IMR-90 (cell line): ENCODE data around the gene SP2. TPM values are rescaled to one million over a fixed set of nuclear protein-coding genes. Genes with fewer than 3 reads are reported as not detected.

ENCODE experiments used
- ATAC-seq: fragments of 200-7000 bp; cut with Tn5 transposase; 2 replicates; pipeline ENCODE4 v1.9.1; 2020; ENCODE audit warnings: low read depth, mild to moderate bottlenecking, moderate library complexity
- BruUV-seq: library from RNA; stranded (reverse); fragments of 400-500 nt; replicated peaks from 2 replicates; lab custom pipeline; 2021; lab: Mats Ljungman, UMichigan
- CTCF ChIA-PET: fragments of 300-600 bp; formaldehyde crosslinking; extraction: SDS; loops from one replicate; lab custom pipeline; 2021; ENCODE audit warnings: antibody characterized with exemption; lab: Yijun Ruan, JAX
- POLR2A ChIA-PET: fragments of 300-600 bp; sonication (Branson Sonifier 250); formaldehyde crosslinking; loops from one replicate; lab custom pipeline; 2022; ENCODE audit warnings: antibody characterized with exemption; ENCODE audit not compliant: unreplicated experiment; lab: Charles Lee
- DNase-seq: peaks from one replicate; pipeline ENCODE4 v3.0.0; 2013
- H2AFZ ChIP-seq: replicated peaks from 2 replicates; pipeline ENCODE3; 2013; ENCODE audit warnings: low read length, mild to moderate bottlenecking; ENCODE audit not compliant: poor library complexity
- H2AK5ac ChIP-seq: 2 replicates; pipeline ENCODE4 v1.6.1; 2013; ENCODE audit warnings: low read depth, low read length, inconsistent platforms
- H2AK9ac ChIP-seq: replicated peaks from 2 replicates; pipeline ENCODE3; 2013; ENCODE audit warnings: mild to moderate bottlenecking, low read depth, low read length, moderate library complexity; ENCODE audit not compliant: poor library complexity
- H2BK120ac ChIP-seq: 2 replicates; pipeline ENCODE4 v1.6.1; 2013; ENCODE audit warnings: low read depth, low read length, inconsistent platforms
- H2BK15ac ChIP-seq: 3 replicates; pipeline ENCODE4 v1.6.1; 2013; ENCODE audit warnings: low read depth, low read length, inconsistent platforms
- H2BK20ac ChIP-seq: 2 replicates; pipeline ENCODE4 v1.6.1; 2013; ENCODE audit warnings: low read depth, mild to moderate bottlenecking, inconsistent platforms, low read length, moderate library complexity
- H2BK5ac ChIP-seq: 2 replicates; pipeline ENCODE4 v1.6.1; 2013; ENCODE audit warnings: mild to moderate bottlenecking, low read depth, low read length, inconsistent platforms; ENCODE audit not compliant: poor library complexity, severe bottlenecking
- H3K14ac ChIP-seq: replicated peaks from 2 replicates; pipeline ENCODE4 v1.6.1; 2013; ENCODE audit warnings: low read depth, low read length, inconsistent platforms
- H3K18ac ChIP-seq: 2 replicates; pipeline ENCODE4 v1.6.1; 2013; ENCODE audit warnings: low read depth, low read length, control low read depth
- H3K23ac ChIP-seq: 2 replicates; pipeline ENCODE4 v1.6.1; 2013; ENCODE audit warnings: low read depth, low read length, inconsistent platforms
- H3K27ac ChIP-seq: 2 replicates; pipeline ENCODE4 v1.5.1; 2013; ENCODE audit warnings: mild to moderate bottlenecking, control low read depth, low read length; ENCODE audit not compliant: insufficient read depth
- H3K27me3 ChIP-seq: 2 replicates; pipeline ENCODE4 v1.6.1; 2013; ENCODE audit warnings: low read length; ENCODE audit not compliant: control insufficient read depth, insufficient read depth
- H3K36me3 ChIP-seq: 2 replicates; pipeline ENCODE4 v1.6.1; 2013; ENCODE audit warnings: low read length, mixed read lengths; ENCODE audit not compliant: control insufficient read depth, insufficient read depth
- H3K4ac ChIP-seq: 2 replicates; pipeline ENCODE4 v1.6.1; 2013; ENCODE audit warnings: low read depth, low read length, inconsistent platforms
- H3K4me1 ChIP-seq: 2 replicates; pipeline ENCODE4 v1.6.1; 2013; ENCODE audit warnings: low read length, mixed read lengths; ENCODE audit not compliant: control insufficient read depth, insufficient read depth
- H3K4me2 ChIP-seq: 2 replicates; pipeline ENCODE4 v1.6.1; 2013; ENCODE audit warnings: low read depth, mild to moderate bottlenecking, control low read depth, low read length, moderate library complexity
- H3K4me3 ChIP-seq: 2 replicates; pipeline ENCODE4 v1.5.1; 2013; ENCODE audit warnings: low read depth, mild to moderate bottlenecking, control low read depth, low read length, moderate library complexity; ENCODE audit not compliant: insufficient read depth
- H3K56ac ChIP-seq: 2 replicates; pipeline ENCODE4 v1.6.1; 2013; ENCODE audit warnings: low read length, inconsistent platforms; ENCODE audit not compliant: insufficient read depth; ENCODE audit errors: extremely low read depth
- H3K79me1 ChIP-seq, 2 experiments: 2 replicates each; pipeline ENCODE4 v1.6.1; 2013; ENCODE audit warnings: low read length in 2 of 2, inconsistent platforms in 1 of 2, low read depth in 1 of 2
- H3K9ac ChIP-seq: 2 replicates; pipeline ENCODE4 v1.6.1; 2013; ENCODE audit warnings: low read depth, low read length, control low read depth
- H3K9me1 ChIP-seq: 2 replicates; pipeline ENCODE4 v1.6.1; 2013; ENCODE audit warnings: low read length, inconsistent platforms; ENCODE audit not compliant: insufficient read depth
- H3K9me3 ChIP-seq: 2 replicates; pipeline ENCODE4 v1.6.1; 2013; ENCODE audit warnings: low read length; ENCODE audit not compliant: control insufficient read depth, insufficient read depth
- H4K20me1 ChIP-seq: 2 replicates; pipeline ENCODE4 v1.6.1; 2013; ENCODE audit warnings: low read length, inconsistent platforms; ENCODE audit not compliant: insufficient read depth
- H4K5ac ChIP-seq: 2 replicates; pipeline ENCODE4 v1.6.1; 2013; ENCODE audit warnings: mild to moderate bottlenecking, low read depth, low read length, control low read depth
- H4K8ac ChIP-seq, 2 experiments: 2 replicates each; pipeline ENCODE4 v1.6.1; 2013; ENCODE audit warnings: low read depth in 2 of 2, low read length in 2 of 2, control low read depth in 1 of 2, inconsistent platforms in 1 of 2
- H4K91ac ChIP-seq: 2 replicates; pipeline ENCODE4 v1.6.1; 2013; ENCODE audit warnings: low read depth, low read length, inconsistent platforms; ENCODE audit not compliant: insufficient read depth
- CEBPB ChIP-seq: IDR thresholded peaks from 2 replicates; pipeline ENCODE4 v1.6.1; 2012; ENCODE audit warnings: low read depth, low read length, improper control_type of control experiment
- CHD1 ChIP-seq: IDR thresholded peaks from 2 replicates; pipeline ENCODE4 v1.6.1; 2012; ENCODE audit warnings: low read depth, low read length, improper control_type of control experiment
- POLR2A ChIP-seq: IDR thresholded peaks from 2 replicates; pipeline ENCODE4 v1.6.1; 2012; ENCODE audit warnings: mild to moderate bottlenecking, low read depth, low read length
- RAD21 ChIP-seq: IDR thresholded peaks from 2 replicates; pipeline ENCODE4 v1.6.1; 2012; ENCODE audit warnings: low read length, improper control_type of control experiment
- RCOR1 ChIP-seq: IDR thresholded peaks from 2 replicates; pipeline ENCODE4 v1.6.1; 2012; ENCODE audit warnings: mild to moderate bottlenecking, low read length, improper control_type of control experiment; ENCODE audit not compliant: insufficient replicate concordance
- RFX5 ChIP-seq: IDR thresholded peaks from 2 replicates; pipeline ENCODE4 v1.8.0; 2012; ENCODE audit warnings: low read depth, mild to moderate bottlenecking, low read length, moderate library complexity
- SMC3 ChIP-seq: fragments of 150-350 bp; IDR thresholded peaks from 2 replicates; pipeline ENCODE4 v1.6.1; 2016; ENCODE audit warnings: low read depth, mild to moderate bottlenecking, antibody characterized with exemption, low read length, moderate library complexity
- WGBS, 2 experiments: methylation state at CpG; one replicate each; pipeline versions ENCODE4 v1.1.5 to v1.1.7; 2013; ENCODE audit warnings: missing lambda C conversion rate in 2 of 2; ENCODE audit not compliant: insufficient read length in 1 of 2; ENCODE audit errors: extremely low coverage in 2 of 2; 5-methylcytosine and 5-hydroxymethylcytosine counted together
- dilution Hi-C: fragments of 300-500 bp; cut with HindIII; formaldehyde crosslinking; loops from one replicate; pipeline ENCODE4 v1.14.3; 2018; ENCODE audit warnings: low sequenced_read_pairs; ENCODE audit not compliant: unreplicated experiment
- in situ Hi-C: fragments of 300-500 bp; cut with MboI; formaldehyde crosslinking; loops from 3 replicates; pipeline ENCODE4 v1.14.3; 2019; ENCODE audit warnings: low sequenced_read_pairs, inconsistent platforms, mixed read lengths
- intact Hi-C: fragments of 100-400 bp; cut with micrococcal nuclease; formaldehyde crosslinking; loops from 2 replicates; pipeline ENCODE4 v1.10.0; 2022
- polyA plus RNA-seq, 3 experiments: library from polyadenylated mRNA; depleted of rRNA; stranded (reverse); fragments of >200 nt; gene quantifications; 2 replicates each; pipeline ENCODE4 v1.2.3, GENCODE V29; 2012; ENCODE audit warnings: low replicate concordance in 1 of 3
- total RNA-seq: library from RNA; depleted of rRNA; stranded (reverse); fragments of >200 nt; gene quantifications from 2 replicates; pipeline ENCODE4 v1.2.3, GENCODE V29; 2012
- TF ChIP-seq, protein P1 (sequence below): fragments of 150-350 bp; IDR thresholded peaks from 2 replicates; pipeline ENCODE4 v1.6.1; 2017; ENCODE audit warnings: mild to moderate bottlenecking, antibody characterized with exemption, low read length, low read depth
- TF ChIP-seq, protein P2 (sequence below): conservative IDR thresholded peaks from 2 replicates; pipeline ENCODE4 v1.5.1; 2012; ENCODE audit warnings: mild to moderate bottlenecking, low read depth, low read length, improper control_type of control experiment

The SP2 gene
- total and polyA plus RNA-seq, 2 of the 4 experiments (the other 2 are of a cell fraction) = 0.72 to 13.8 TPM

DNA sequence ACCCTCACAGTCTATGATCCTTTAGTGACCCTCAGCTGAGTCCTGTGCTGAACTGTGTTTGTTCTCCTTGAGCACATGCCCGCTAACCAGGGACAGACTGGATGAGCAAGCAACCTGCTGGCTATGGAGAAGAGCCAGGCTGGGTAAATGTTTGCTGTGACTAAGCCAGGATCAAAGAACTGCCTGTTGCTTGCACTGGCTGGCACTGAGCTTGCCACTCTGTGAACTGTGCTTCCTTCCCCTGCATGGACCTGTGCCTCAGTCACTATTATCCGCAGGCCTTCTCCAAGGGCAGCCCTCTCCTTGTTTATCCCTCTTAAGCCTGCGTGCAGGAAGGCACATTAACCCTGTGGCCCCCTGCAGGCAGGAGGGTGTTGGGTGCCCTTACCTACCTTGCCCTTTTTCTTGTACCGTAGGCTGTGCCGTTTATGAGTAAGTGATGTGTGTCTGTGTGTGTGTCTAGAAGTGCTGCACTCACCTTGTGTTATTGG is 52.7 kb downstream of the SP2 start (continued):
- TF ChIP-seq, protein P1, sequence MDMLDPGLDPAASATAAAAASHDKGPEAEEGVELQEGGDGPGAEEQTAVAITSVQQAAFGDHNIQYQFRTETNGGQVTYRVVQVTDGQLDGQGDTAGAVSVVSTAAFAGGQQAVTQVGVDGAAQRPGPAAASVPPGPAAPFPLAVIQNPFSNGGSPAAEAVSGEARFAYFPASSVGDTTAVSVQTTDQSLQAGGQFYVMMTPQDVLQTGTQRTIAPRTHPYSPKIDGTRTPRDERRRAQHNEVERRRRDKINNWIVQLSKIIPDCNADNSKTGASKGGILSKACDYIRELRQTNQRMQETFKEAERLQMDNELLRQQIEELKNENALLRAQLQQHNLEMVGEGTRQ = no peak
- TF ChIP-seq POLR2A = no peak; the same call in 1 of the 2 replicates

DNA sequence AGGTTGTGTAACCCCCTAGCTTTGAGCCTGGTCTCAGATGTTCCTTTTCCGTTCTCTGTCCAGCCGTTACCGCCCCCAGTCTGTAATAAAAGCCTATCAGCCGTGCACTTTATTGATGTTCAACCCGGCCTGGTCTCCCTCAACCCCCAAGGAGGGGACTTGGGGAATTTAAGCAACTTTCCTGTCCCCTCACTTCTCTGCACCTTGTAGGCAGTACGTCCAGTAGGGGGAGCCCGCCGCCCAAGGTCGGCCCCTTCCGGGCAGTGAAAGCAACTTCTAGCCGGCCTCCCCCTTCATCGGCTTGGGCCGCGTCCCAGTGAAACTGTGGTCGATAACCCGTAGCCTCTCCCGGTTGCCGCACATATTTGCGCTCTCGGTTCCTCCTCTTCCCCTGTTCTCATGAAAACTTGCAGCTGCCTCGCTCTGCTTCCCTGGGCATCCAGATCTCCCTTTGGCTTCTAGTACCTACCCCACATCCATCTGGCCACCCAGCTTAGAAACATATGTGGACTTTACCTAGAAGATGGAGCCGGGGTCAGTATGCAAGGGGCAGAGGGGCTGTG is 53.2 kb downstream of the SP2 start:
- peaks cover 2% of the 10 kb centered on the region for H3K36me3 ChIP-seq
- no peaks in the 10 kb centered on the region for H3K9me1 ChIP-seq
- peak overlapping the region; percentile 43; the same call in 1 of the 3 replicates for H2BK15ac ChIP-seq
- ChIA-PET CTCF (interaction anchor here (0.5 to 3.3 kb wide), 10 partner anchors 18 to 664 kb away, joined by 3 to 23 read pairs (median 4); partner anchors contain the start of genes CDK5RAP3 and SP2), POLR2A (no interaction called here)
- H3K9ac ChIP-seq = peak overlapping the region; percentile 58
- H3K14ac ChIP-seq = peak overlapping the region; percentile 98
- WGBS, 2 experiments = 0% methylated on average over 4 of the region's 22 CpGs; no CpG with 5 or more reads in 1 of the 2 experiments
- peak overlapping the region; percentile 90 for H2BK20ac ChIP-seq
- dilution Hi-C loops (no loop called here), intact Hi-C loops (loop anchor here (1.0 to 5.0 kb wide), 3 partner anchors 21 to 107 kb away; partner anchors contain the start of gene SCRN2), in situ Hi-C loops (no loop called here)
- H3K79me1 ChIP-seq = peaks cover 0 to 5% of the 10 kb centered on the region in 2 experiments; a peak in 1 of 4 replicates
- ATAC-seq (peak; percentile 96), DNase-seq (peak; percentile 82)
- H3K4me1 ChIP-seq = peaks cover 3% of the 10 kb centered on the region
- H2BK5ac ChIP-seq = peak overlapping the region; percentile 65
- H3K27me3 ChIP-seq = no peaks in the 10 kb centered on the region
- peak overlapping the region; percentile 93 for H3K23ac ChIP-seq
- peak overlapping the region; percentile 58 for H4K5ac ChIP-seq
- H4K8ac ChIP-seq = peak overlapping the region; percentile 78 to 99
- peak overlapping the region; percentile 96 for H3K4ac ChIP-seq
- peak overlapping the region; percentile 10 for H3K18ac ChIP-seq
- peak overlapping the region; percentile 64 for H3K27ac ChIP-seq
- H3K9me3 ChIP-seq = no peaks in the 10 kb centered on the region
- peak overlapping the region; percentile 71 for H3K4me2 ChIP-seq
- peak overlapping the region; percentile 16 for H3K4me3 ChIP-seq
- peak overlapping the region; percentile 98 for H2AK9ac ChIP-seq
- peak overlapping the region; percentile 61; the same call in 1 of the 2 replicates for H3K56ac ChIP-seq
- peak overlapping the region; percentile 88 for H2BK120ac ChIP-seq
- H2AFZ ChIP-seq = peak overlapping the region; percentile 98
- no TSS peak for BruUV-seq
- peak overlapping the region; percentile 93 for H4K91ac ChIP-seq
- peak overlapping the region; percentile 71; the same call in 1 of the 2 replicates for H2AK5ac ChIP-seq
- H4K20me1 ChIP-seq = peaks cover 2% of the 10 kb centered on the region; the same call in 1 of the 2 replicates
- TF ChIP-seq SMC3 = peak; percentile 77
- TF ChIP-seq RCOR1 = no peak
- TF ChIP-seq CHD1 = no peak
- TF ChIP-seq, protein P1 = no peak
- no peak for TF ChIP-seq RFX5
- peak; percentile 86 for TF ChIP-seq RAD21
- 0 out of 2 replicates have a peak, but pooled peaks have one; percentile 28 for TF ChIP-seq CEBPB
- peak; percentile 36; the same call in 1 of the 2 replicates for TF ChIP-seq POLR2A
- TF ChIP-seq, protein P2, sequence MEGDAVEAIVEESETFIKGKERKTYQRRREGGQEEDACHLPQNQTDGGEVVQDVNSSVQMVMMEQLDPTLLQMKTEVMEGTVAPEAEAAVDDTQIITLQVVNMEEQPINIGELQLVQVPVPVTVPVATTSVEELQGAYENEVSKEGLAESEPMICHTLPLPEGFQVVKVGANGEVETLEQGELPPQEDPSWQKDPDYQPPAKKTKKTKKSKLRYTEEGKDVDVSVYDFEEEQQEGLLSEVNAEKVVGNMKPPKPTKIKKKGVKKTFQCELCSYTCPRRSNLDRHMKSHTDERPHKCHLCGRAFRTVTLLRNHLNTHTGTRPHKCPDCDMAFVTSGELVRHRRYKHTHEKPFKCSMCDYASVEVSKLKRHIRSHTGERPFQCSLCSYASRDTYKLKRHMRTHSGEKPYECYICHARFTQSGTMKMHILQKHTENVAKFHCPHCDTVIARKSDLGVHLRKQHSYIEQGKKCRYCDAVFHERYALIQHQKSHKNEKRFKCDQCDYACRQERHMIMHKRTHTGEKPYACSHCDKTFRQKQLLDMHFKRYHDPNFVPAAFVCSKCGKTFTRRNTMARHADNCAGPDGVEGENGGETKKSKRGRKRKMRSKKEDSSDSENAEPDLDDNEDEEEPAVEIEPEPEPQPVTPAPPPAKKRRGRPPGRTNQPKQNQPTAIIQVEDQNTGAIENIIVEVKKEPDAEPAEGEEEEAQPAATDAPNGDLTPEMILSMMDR = peak; percentile 94
